T47D (cell line): ENCODE results near the gene FOXC2.

Experiments used
- DNase-seq, 2 experiments: peaks; one replicate each; pipeline versions ENCODE4 v3.0.0 to v3.0.0-alpha.2; 2011 to 2012; ENCODE audit warnings: low read depth in 1 of 2, low spot score in 1 of 2
- JUND ChIP-seq: IDR thresholded peaks from 2 replicates; pipeline ENCODE4 v1.6.1; 2012; ENCODE audit warnings: low read depth
- in situ Hi-C: cut with HindIII; loops from 2 replicates; pipeline ENCODE4 v1.10.0; 2016; ENCODE audit warnings: low sequenced_read_pairs, low pct_unique_long_range_greater_than_20kb

The FOXC2 gene

DNA sequence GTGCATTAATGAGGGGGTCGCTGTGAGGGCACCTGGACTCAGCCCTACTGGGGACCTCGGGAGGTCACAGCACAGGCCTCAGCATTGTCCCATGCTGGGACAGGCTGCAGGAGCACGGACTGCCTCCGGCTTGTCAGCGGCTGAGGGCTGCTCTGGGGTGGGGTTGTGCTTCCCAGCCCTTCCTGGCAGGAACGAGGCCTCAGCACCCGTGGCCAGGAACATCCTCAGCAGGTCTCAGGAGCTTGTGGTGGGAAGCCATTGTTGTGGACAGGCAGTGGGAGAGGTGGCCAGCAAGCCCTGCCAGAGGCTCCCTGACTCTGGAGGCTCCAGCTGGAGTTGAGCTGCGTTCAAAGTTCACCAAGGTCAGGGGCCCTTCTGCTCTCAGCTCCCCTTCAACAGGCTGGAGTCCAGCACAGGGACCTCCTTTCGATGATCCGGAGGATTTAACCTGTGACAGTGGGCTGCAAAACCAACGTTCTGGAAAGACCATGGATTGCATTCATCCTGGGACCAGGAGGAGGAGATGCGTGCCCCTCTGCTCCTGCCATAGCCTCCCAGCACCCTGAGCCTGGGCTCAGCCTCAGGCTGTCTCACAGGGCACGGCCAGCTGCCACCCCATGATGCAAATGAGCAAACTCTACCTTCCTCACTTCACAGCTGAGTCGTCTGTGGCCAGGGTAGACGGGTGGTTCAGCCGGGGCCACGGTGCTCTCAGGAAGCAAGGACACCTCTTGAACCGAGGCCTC is 44.3 kb downstream of the FOXC2 start:
- no peak for TF ChIP-seq JUND
- in situ Hi-C loops, result no loop called here
- DNase-seq, result no peak

DNA sequence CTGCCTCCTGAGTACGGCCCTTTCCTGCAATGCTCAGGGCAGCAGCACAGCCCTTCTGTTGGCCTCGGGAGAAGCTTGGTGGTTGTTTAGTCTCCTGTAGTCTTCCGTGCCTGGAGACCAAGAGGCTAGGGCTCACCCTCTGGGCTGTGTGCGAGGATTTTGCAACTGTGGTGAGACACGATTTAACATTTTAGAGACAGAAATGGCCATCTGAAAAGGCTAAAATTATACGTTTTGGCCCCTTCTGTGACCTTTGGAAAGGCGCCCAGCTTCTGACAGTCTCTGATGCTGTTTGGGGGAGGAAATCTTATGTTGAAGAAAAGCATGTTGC is 44.9 kb downstream of the FOXC2 start:
- in situ Hi-C loops, result no loop called here
- DNase-seq, result no peak
- TF ChIP-seq JUND, result no peak

DNA sequence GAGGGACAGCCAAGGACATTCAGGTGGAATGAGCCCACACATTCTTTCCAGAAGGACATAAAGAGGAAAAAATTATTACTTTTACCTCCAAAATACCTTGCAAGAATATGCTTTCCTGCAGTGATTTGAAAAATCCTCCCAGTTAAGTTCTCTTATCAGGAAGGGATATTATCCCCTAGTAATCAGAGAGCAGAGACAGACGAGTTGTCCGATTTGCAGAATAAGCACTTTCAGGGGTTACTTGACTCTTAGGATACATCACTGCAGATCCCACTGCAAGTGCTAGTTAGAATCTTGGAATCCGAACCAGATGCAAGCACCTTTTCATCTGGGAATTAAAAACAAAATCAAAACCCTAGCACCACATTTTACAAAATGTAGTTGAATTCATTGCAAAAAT is 45.3 kb downstream of the FOXC2 start:
- in situ Hi-C loops, result no loop called here
- TF ChIP-seq JUND, result no peak
- no peak for DNase-seq

DNA sequence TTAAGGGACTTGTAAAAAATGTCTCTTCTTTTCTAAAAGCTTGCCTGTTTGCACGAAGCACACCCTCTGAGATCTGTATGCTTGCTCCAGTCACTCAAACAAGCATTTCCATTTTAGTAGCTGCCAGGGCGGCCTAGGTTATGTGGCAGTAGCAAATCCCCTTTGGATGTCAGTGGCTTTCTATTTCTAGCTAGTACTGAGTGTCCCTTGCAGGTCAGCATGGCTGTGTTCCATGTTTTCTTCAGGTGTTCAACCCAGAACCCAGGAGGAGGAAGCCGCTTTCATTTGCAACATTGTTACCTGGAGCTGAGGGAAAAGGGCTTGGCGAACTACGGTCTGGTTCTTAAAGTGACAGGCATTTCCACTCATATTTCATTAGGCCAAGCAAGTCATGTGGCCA is 48.1 kb downstream of the FOXC2 start:
- DNase-seq, result peak in 1 of 2 experiments; percentile 19
- in situ Hi-C loops, result no loop called here
- no peak for TF ChIP-seq JUND

DNA sequence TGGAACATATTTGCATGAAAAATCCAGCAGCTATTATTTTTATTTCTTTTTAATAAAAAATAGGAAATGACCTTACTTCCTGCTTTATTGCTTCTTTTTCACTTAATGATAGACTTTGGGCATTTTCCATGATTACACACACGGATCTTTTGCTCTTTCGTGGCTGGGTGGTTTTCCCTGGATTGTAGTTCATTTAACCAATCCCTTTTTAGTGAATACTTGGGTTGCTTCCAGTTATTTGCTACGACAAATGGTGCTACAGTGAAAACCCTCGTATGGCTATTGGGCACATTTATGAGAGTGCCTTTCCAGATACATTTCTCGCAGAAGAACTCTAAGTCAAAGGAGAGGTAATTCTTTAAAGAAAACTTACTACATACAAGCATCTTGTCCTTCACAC is 50.3 kb downstream of the FOXC2 start:
- TF ChIP-seq JUND, result no peak
- DNase-seq, result no peak

DNA sequence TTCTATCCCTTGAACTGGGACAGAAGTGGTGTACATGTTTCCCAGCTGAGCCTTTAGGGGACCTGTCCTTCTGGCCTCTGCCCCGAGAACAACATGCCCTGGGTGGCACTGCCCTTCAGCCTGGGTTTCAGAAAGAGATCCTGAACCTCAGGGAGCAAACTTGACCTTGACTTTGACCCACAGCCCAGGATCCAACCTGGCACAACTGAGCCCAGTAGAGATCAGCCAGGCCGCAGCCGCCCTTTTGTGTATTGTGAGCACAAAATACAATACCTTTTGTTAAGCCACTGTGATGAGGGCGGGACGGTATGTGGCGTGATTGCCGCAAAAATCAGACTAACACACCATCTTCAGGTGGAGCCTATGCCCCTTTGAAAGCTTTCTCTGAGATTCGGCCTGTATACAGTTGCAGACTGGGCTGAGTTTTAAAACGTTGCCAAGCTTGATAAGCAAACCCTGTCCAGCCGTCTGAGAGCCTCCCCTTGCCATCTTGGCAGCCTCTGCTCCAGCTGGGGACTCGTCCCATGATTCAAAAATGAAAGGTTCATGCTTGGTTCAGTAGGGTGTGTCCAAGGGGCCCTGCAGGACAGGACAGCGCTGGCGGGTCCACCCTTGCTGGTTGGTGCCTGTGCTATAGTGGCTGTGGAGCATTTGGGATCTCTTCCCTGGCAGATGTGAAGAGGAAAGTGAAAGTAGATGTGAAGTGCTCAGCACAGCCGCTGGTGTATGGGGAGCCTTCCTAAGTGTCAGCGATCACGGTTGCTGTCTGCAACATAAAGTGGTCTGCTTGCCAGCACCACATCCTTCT is 52.0 kb downstream of the FOXC2 start:
- in situ Hi-C loops, result no loop called here
- no peak for TF ChIP-seq JUND
- no peak for DNase-seq

More for the DNA sequence above, 50.3 kb downstream of the FOXC2 start:
- in situ Hi-C loops, result no loop called here
